H9 (cell line): ENCODE data around the gene MRPL1. TPM values are rescaled to one million over a fixed set of nuclear protein-coding genes. Genes with fewer than 3 reads are reported as not detected.

Experiments
- DNase-seq: peaks from one replicate; pipeline ENCODE4 v3.0.0-alpha.2; 2017
- H2AFZ ChIP-seq: one replicate; pipeline ENCODE4 v1.6.1; 2013; ENCODE audit warnings: mild to moderate bottlenecking, low read length, control low read depth, moderate library complexity
- H2AK5ac ChIP-seq: 2 replicates; pipeline ENCODE4 v1.6.1; 2013; ENCODE audit warnings: low read length, control low read depth, mixed read lengths; ENCODE audit not compliant: insufficient read length
- H2BK120ac ChIP-seq: one replicate; pipeline ENCODE4 v1.6.1; 2013; ENCODE audit warnings: low read depth, mild to moderate bottlenecking, low read length, control low read depth, inconsistent platforms; ENCODE audit not compliant: poor library complexity, severe bottlenecking
- H2BK12ac ChIP-seq: 2 replicates; pipeline ENCODE4 v1.6.1; 2013; ENCODE audit warnings: low read length, control low read depth, mixed read lengths, low read depth; ENCODE audit not compliant: insufficient read length
- H2BK15ac ChIP-seq: 2 replicates; pipeline ENCODE4 v1.6.1; 2013; ENCODE audit warnings: low read depth, low read length, control low read depth
- H2BK20ac ChIP-seq: one replicate; pipeline ENCODE4 v1.6.1; 2013; ENCODE audit warnings: low read depth, mild to moderate bottlenecking, low read length, control low read depth, inconsistent platforms; ENCODE audit not compliant: poor library complexity, severe bottlenecking
- H2BK5ac ChIP-seq: 2 replicates; pipeline ENCODE4 v1.6.1; 2013; ENCODE audit warnings: low read length, control low read depth, mixed read lengths; ENCODE audit not compliant: insufficient read length
- H3K14ac ChIP-seq: 2 replicates; pipeline ENCODE4 v1.6.1; 2013; ENCODE audit warnings: low read length, control low read depth; ENCODE audit not compliant: insufficient read depth
- H3K18ac ChIP-seq: 2 replicates; pipeline ENCODE4 v1.6.1; 2013; ENCODE audit warnings: low read depth, mild to moderate bottlenecking, mixed read lengths, low read length, control low read depth; ENCODE audit not compliant: insufficient read length
- H3K23ac ChIP-seq: 2 replicates; pipeline ENCODE4 v1.6.1; 2013; ENCODE audit warnings: low read length, control low read depth, mixed read lengths, low read depth; ENCODE audit not compliant: insufficient read length
- H3K23me2 ChIP-seq: 2 replicates; pipeline ENCODE4 v1.6.1; 2013; ENCODE audit warnings: low read depth, mild to moderate bottlenecking, mixed read lengths, low read length, control low read depth; ENCODE audit not compliant: insufficient read length, poor library complexity, severe bottlenecking
- H3K27ac ChIP-seq: 2 replicates; pipeline ENCODE4 v1.5.1; 2013; ENCODE audit warnings: low read length, control low read depth, mixed read lengths, low read depth; ENCODE audit not compliant: insufficient read length
- H3K27me3 ChIP-seq: 2 replicates; pipeline ENCODE4 v1.6.1; 2013; ENCODE audit warnings: low read length, control low read depth, inconsistent platforms; ENCODE audit not compliant: insufficient read depth
- H3K4ac ChIP-seq: 2 replicates; pipeline ENCODE4 v1.6.1; 2013; ENCODE audit warnings: low read depth, mild to moderate bottlenecking, control low read depth, inconsistent platforms, low read length, moderate library complexity
- H3K4me1 ChIP-seq: 2 replicates; pipeline ENCODE4 v1.6.1; 2013; ENCODE audit warnings: low read length, control low read depth, inconsistent platforms; ENCODE audit not compliant: insufficient read depth
- H3K4me2 ChIP-seq: 2 replicates; pipeline ENCODE4 v1.6.1; 2013; ENCODE audit warnings: low read length, control low read depth, mixed read lengths; ENCODE audit not compliant: insufficient read length, insufficient read depth
- H3K56ac ChIP-seq: 2 replicates; pipeline ENCODE4 v1.6.1; 2013; ENCODE audit warnings: low read depth, mild to moderate bottlenecking, mixed read lengths, low read length, control low read depth; ENCODE audit not compliant: insufficient read length
- H3K79me1 ChIP-seq: 2 replicates; pipeline ENCODE4 v1.6.1; 2013; ENCODE audit warnings: low read depth, mild to moderate bottlenecking, moderate library complexity, low read length, control low read depth, inconsistent platforms; ENCODE audit not compliant: insufficient read depth, poor library complexity, severe bottlenecking
- H3K79me2 ChIP-seq: 2 replicates; pipeline ENCODE4 v1.6.1; 2013; ENCODE audit warnings: low read length, control low read depth, inconsistent platforms; ENCODE audit not compliant: insufficient read depth
- H3K9ac ChIP-seq: 2 replicates; pipeline ENCODE4 v1.6.1; 2013; ENCODE audit warnings: low read length, control low read depth, mixed read lengths; ENCODE audit not compliant: insufficient read length; ENCODE audit errors: extremely low read depth
- H3K9me3 ChIP-seq: one replicate; pipeline ENCODE4 v1.6.1; 2013; ENCODE audit warnings: low read depth, low read length, inconsistent platforms; ENCODE audit not compliant: control insufficient read depth
- H3T11ph ChIP-seq: one replicate; pipeline ENCODE4 v1.6.1; 2013; ENCODE audit warnings: mild to moderate bottlenecking, low read length, control low read depth, inconsistent platforms
- H4K20me1 ChIP-seq: one replicate; pipeline ENCODE4 v1.6.1; 2013; ENCODE audit not compliant: control insufficient read depth, insufficient read length, insufficient read depth
- H4K5ac ChIP-seq: 2 replicates; pipeline ENCODE4 v1.6.1; 2013; ENCODE audit warnings: low read depth, mild to moderate bottlenecking, mixed read lengths, low read length, control low read depth; ENCODE audit not compliant: insufficient read length
- H4K8ac ChIP-seq: replicated peaks from 2 replicates; pipeline ENCODE4 v1.6.1; 2013; ENCODE audit warnings: low read length, control low read depth, mixed read lengths, low read depth; ENCODE audit not compliant: insufficient read length
- H4K91ac ChIP-seq: 2 replicates; pipeline ENCODE4 v1.6.1; 2013; ENCODE audit warnings: low read depth, mild to moderate bottlenecking, moderate library complexity, mixed read lengths, low read length, control low read depth; ENCODE audit not compliant: insufficient read length
- H3K27ac Mint-ChIP-seq, 3 experiments: 2 replicates in 2 of 3; 3 replicates in 1 of 3; pipeline ENCODE4 v1.8.0; 2020 to 2021; ENCODE audit warnings: mixed read lengths in 3 of 3, mild to moderate bottlenecking in 1 of 3, moderate library complexity in 1 of 3
- H3K27me3 Mint-ChIP-seq: 2 replicates; pipeline ENCODE4 v1.8.0; 2021; ENCODE audit warnings: low read depth, mild to moderate bottlenecking, moderate library complexity, mixed read lengths
- H3K36me3 Mint-ChIP-seq, 3 experiments: 2 replicates in 2 of 3; 3 replicates in 1 of 3; pipeline ENCODE4 v1.8.0; 2020 to 2021; ENCODE audit warnings: low read depth in 3 of 3, mixed read lengths in 3 of 3; ENCODE audit not compliant: insufficient read depth in 1 of 3
- H3K4me1 Mint-ChIP-seq, 2 experiments: 2 replicates each; pipeline ENCODE4 v1.8.0; 2020; ENCODE audit warnings: mixed read lengths in 2 of 2
- H3K4me3 Mint-ChIP-seq, 2 experiments: 2 replicates in 1 of 2; 3 replicates in 1 of 2; pipeline ENCODE4 v1.8.0; 2020 to 2021; ENCODE audit warnings: mild to moderate bottlenecking in 2 of 2, mixed read lengths in 2 of 2, moderate library complexity in 1 of 2
- H3K9me3 Mint-ChIP-seq, 2 experiments: 2 replicates in 1 of 2; 3 replicates in 1 of 2; pipeline ENCODE4 v1.8.0; 2020; ENCODE audit warnings: mild to moderate bottlenecking in 2 of 2, mixed read lengths in 2 of 2, moderate library complexity in 1 of 2
- WGBS: extraction: QIAGEN DNeasy Blood & Tissue Kit; methylation state at CpG from one replicate; pipeline ENCODE4 v1.1.7; 2013; ENCODE audit warnings: missing lambda C conversion rate, low lambda C conversion rate, mixed read lengths; ENCODE audit not compliant: insufficient read length; ENCODE audit errors: extremely low coverage; 5-methylcytosine and 5-hydroxymethylcytosine counted together
- total RNA-seq: library from RNA; stranded (reverse); gene quantifications from 2 replicates; pipeline ENCODE4 v1.2.1, GENCODE V29; 2021
- TF ChIP-seq, protein P1 (sequence below): fragments of 200-600 bp; sonication (generic); conservative IDR thresholded peaks from 3 replicates; pipeline ENCODE4 v1.8.0; 2021; ENCODE audit warnings: antibody characterized with exemption, mild to moderate bottlenecking

The MRPL1 gene
- total RNA-seq, 1 experiment from 2014 or later: 39.0 TPM

DNA sequence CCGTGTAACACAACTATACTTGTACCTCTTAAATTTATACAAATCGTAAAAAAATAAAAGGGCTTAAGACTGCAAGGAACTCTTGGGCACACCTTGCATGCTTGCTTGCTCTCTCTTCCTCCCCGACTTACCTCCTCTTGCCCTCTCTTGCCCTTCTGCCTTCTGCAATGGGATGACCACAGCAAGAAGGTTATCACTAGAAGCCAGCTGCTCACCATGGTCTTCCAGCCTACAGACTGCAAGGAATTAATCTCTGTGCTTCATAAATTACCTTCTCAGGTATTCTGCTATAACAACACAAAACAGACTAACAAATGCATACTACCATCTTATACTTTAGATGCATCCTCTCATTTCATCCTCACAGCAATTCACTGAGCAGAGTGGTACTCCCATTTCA, 92.1 kb downstream of the MRPL1 start:
- Histone ChIP-seq H2AK5ac (no peak overlapping the region), H3T11ph (no peak overlapping the region), H3K27ac (no peak overlapping the region), H3K4me1 (no peaks in the 10 kb centered on the region), H3K14ac (no peak overlapping the region), H2BK20ac (no peak overlapping the region), H4K91ac (no peak overlapping the region), H3K4ac (no peak overlapping the region), H4K20me1 (no peaks in the 10 kb centered on the region), H4K5ac (no peak overlapping the region), H3K23ac (no peak overlapping the region), H2BK12ac (no peak overlapping the region), H3K4me2 (no peak overlapping the region), H3K79me2 (no peaks in the 10 kb centered on the region), H3K56ac (no peak overlapping the region), H2BK5ac (no peak overlapping the region), H2AFZ (no peak overlapping the region), H4K8ac (no peak overlapping the region), H3K18ac (no peak overlapping the region), H3K9ac (no peak overlapping the region), H2BK120ac (no peak overlapping the region), H3K9me3 (no peaks in the 10 kb centered on the region), H2BK15ac (no peak overlapping the region), H3K23me2 (no peaks in the 10 kb centered on the region), H3K27me3 (no peaks in the 10 kb centered on the region), H3K79me1 (no peaks in the 10 kb centered on the region)
- TF ChIP-seq, protein P1, sequence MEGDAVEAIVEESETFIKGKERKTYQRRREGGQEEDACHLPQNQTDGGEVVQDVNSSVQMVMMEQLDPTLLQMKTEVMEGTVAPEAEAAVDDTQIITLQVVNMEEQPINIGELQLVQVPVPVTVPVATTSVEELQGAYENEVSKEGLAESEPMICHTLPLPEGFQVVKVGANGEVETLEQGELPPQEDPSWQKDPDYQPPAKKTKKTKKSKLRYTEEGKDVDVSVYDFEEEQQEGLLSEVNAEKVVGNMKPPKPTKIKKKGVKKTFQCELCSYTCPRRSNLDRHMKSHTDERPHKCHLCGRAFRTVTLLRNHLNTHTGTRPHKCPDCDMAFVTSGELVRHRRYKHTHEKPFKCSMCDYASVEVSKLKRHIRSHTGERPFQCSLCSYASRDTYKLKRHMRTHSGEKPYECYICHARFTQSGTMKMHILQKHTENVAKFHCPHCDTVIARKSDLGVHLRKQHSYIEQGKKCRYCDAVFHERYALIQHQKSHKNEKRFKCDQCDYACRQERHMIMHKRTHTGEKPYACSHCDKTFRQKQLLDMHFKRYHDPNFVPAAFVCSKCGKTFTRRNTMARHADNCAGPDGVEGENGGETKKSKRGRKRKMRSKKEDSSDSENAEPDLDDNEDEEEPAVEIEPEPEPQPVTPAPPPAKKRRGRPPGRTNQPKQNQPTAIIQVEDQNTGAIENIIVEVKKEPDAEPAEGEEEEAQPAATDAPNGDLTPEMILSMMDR: no peak
- no CpG with 5 or more reads among the region's 3 CpGs for WGBS
- H3K4me1 Mint-ChIP-seq: no peaks in the 10 kb centered on the region
- no peaks in the 10 kb centered on the region for H3K27me3 Mint-ChIP-seq
- H3K4me3 Mint-ChIP-seq: no peak overlapping the region
- no peak overlapping the region for H3K27ac Mint-ChIP-seq
- H3K9me3 Mint-ChIP-seq: no peaks in the 10 kb centered on the region
- no peak for DNase-seq
- peaks cover 0 to 7% (median 0%) of the 10 kb centered on the region in 3 experiments; a peak in 3 of 7 replicates for H3K36me3 Mint-ChIP-seq
